ENCODE data around the gene RXRG.

DNA sequence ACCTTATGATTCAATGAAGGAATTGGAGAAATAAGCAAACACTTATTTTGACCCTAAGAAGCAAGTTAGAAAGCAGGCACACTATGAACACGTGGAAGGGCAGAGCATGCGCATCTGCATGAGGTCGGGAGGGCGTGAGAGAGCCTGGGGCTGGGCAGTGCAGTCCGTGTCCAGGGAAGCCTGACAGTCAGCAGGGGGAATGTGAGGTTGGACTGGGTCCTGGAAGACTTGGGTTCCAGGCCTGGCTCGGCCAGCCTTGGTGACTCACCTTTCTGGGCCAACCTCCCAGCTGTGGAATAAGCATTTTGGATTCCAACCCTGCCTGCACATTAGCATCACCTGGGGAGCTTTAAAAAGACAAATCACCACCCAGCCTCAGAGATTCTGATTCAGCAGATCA lies 61.9 kb downstream of the RXRG start:
- TF ChIP-seq, protein P1, sequence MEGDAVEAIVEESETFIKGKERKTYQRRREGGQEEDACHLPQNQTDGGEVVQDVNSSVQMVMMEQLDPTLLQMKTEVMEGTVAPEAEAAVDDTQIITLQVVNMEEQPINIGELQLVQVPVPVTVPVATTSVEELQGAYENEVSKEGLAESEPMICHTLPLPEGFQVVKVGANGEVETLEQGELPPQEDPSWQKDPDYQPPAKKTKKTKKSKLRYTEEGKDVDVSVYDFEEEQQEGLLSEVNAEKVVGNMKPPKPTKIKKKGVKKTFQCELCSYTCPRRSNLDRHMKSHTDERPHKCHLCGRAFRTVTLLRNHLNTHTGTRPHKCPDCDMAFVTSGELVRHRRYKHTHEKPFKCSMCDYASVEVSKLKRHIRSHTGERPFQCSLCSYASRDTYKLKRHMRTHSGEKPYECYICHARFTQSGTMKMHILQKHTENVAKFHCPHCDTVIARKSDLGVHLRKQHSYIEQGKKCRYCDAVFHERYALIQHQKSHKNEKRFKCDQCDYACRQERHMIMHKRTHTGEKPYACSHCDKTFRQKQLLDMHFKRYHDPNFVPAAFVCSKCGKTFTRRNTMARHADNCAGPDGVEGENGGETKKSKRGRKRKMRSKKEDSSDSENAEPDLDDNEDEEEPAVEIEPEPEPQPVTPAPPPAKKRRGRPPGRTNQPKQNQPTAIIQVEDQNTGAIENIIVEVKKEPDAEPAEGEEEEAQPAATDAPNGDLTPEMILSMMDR (IDR thresholded peaks at IDR 0.05; ENCODE audit: insufficient read depth, low read depth, low read length), result no peak
- TF ChIP-seq EZH2 (IDR thresholded peaks at IDR 0.05; ENCODE audit: insufficient read depth, low read length), result no peak
